ENCODE data around the gene AMFR.

Gene AMFR

GRCh38 chr16:56425439-56425832, at the start of gene AMFR:
AMFR (minus strand) TSS chr16:56425545; CDS start chr16:56425327, 218 bp downstream.
- H3K9ac ChIP-seq (ENCODE audit: insufficient read length, low read depth): peak within 1 kb of the TSS; percentile 94
- H3K36me3 ChIP-seq (ENCODE audit: insufficient read depth, insufficient read length, low read length): peaks cover 3% of the 10 kb centered on the region
- H3K9me3 ChIP-seq (ENCODE audit: insufficient read depth, low read length): no peaks in the 10 kb centered on the region
- H3K4me3 ChIP-seq (ENCODE audit: insufficient read length, low read depth): peak within 1 kb of the TSS; percentile 83
- H3K4me1 ChIP-seq (ENCODE audit: insufficient read depth, insufficient read length): no peaks in the 10 kb centered on the region
- DNase-seq (ENCODE audit: low read depth, low spot score): peak; percentile 75
- no peaks in the 10 kb centered on the region for H3K27me3 ChIP-seq (ENCODE audit: insufficient read depth, insufficient read length)
- no peak for TF ChIP-seq YY1 (IDR thresholded peaks at IDR 0.05; ENCODE audit: insufficient read depth, insufficient read length)
- no peak for TF ChIP-seq SUZ12 (IDR thresholded peaks at IDR 0.05; ENCODE audit: extremely low read depth, insufficient read depth, insufficient read length)
- TF ChIP-seq ZNF274 (IDR thresholded peaks at IDR 0.05; ENCODE audit: low read depth, low read length): no peak

GRCh38 chr16:56470666-56471065, 45.3 kb upstream of the AMFR start:
- TF ChIP-seq ZNF274 (IDR thresholded peaks at IDR 0.05; ENCODE audit: low read depth, low read length) (no peak), YY1 (IDR thresholded peaks at IDR 0.05; ENCODE audit: insufficient read depth, insufficient read length) (no peak), SUZ12 (IDR thresholded peaks at IDR 0.05; ENCODE audit: extremely low read depth, insufficient read depth, insufficient read length) (no peak)
- DNase-seq (ENCODE audit: low read depth, low spot score): no peak
- Histone ChIP-seq H3K4me3 (ENCODE audit: insufficient read length, low read depth) (no peak overlapping the region), H3K4me1 (ENCODE audit: insufficient read depth, insufficient read length) (no peaks in the 10 kb centered on the region), H3K27me3 (ENCODE audit: insufficient read depth, insufficient read length) (no peaks in the 10 kb centered on the region), H3K9me3 (ENCODE audit: insufficient read depth, low read length) (no peaks in the 10 kb centered on the region), H3K36me3 (ENCODE audit: insufficient read depth, insufficient read length, low read length) (peaks cover 96% of the 10 kb centered on the region), H3K9ac (ENCODE audit: insufficient read length, low read depth) (no peak overlapping the region)

DNA sequence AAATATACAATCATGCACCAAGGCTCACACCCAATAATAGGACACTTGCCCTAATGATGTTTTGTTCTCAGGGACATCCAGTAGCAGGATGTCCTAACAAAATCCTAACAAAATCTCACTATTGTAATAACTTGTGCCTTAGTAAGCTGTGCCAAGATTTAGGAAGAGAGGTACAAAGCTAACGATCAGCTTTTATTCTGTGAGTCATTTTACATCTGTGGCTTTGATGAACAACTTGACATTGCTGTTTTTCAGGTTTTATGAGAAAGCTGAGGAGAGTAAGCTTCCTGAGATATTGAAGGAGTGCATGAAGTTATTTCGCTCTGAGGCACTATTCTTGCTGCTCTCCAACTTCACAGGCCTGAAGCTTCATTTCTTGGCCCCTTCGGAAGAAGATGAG, 44.9 kb upstream of the AMFR start:
- TF ChIP-seq ZNF274 (IDR thresholded peaks at IDR 0.05; ENCODE audit: low read depth, low read length) (no peak), SUZ12 (IDR thresholded peaks at IDR 0.05; ENCODE audit: extremely low read depth, insufficient read depth, insufficient read length) (no peak), YY1 (IDR thresholded peaks at IDR 0.05; ENCODE audit: insufficient read depth, insufficient read length) (no peak)
- Histone ChIP-seq H3K4me3 (ENCODE audit: insufficient read length, low read depth) (no peak overlapping the region), H3K9me3 (ENCODE audit: insufficient read depth, low read length) (no peaks in the 10 kb centered on the region), H3K4me1 (ENCODE audit: insufficient read depth, insufficient read length) (no peaks in the 10 kb centered on the region), H3K36me3 (ENCODE audit: insufficient read depth, insufficient read length, low read length) (peaks cover 96% of the 10 kb centered on the region), H3K9ac (ENCODE audit: insufficient read length, low read depth) (no peak overlapping the region), H3K27me3 (ENCODE audit: insufficient read depth, insufficient read length) (no peaks in the 10 kb centered on the region)
- DNase-seq (ENCODE audit: low read depth, low spot score): no peak

- Histone ChIP-seq H3K27me3 (ENCODE audit: insufficient read depth, insufficient read length) (no peaks in the 10 kb centered on the region), H3K9me3 (ENCODE audit: insufficient read depth, low read length) (no peaks in the 10 kb centered on the region), H3K4me1 (ENCODE audit: insufficient read depth, insufficient read length) (no peaks in the 10 kb centered on the region), H3K9ac (ENCODE audit: insufficient read length, low read depth) (no peak overlapping the region), H3K4me3 (ENCODE audit: insufficient read length, low read depth) (no peak overlapping the region), H3K36me3 (ENCODE audit: insufficient read depth, insufficient read length, low read length) (peaks cover 95% of the 10 kb centered on the region)
- no peak for DNase-seq (ENCODE audit: low read depth, low spot score)
- TF ChIP-seq SUZ12 (IDR thresholded peaks at IDR 0.05; ENCODE audit: extremely low read depth, insufficient read depth, insufficient read length): no peak
- TF ChIP-seq ZNF274 (IDR thresholded peaks at IDR 0.05; ENCODE audit: low read depth, low read length): no peak
- TF ChIP-seq YY1 (IDR thresholded peaks at IDR 0.05; ENCODE audit: insufficient read depth, insufficient read length): no peak
These were observed 44.4 kb upstream of the AMFR start for GRCh38 chr16:56469748-56470147.

- H3K36me3 ChIP-seq (ENCODE audit: insufficient read depth, insufficient read length, low read length): peaks cover 95% of the 10 kb centered on the region
These were observed 43.5 kb upstream of the AMFR start for GRCh38 chr16:56468800-56469199.

DNA sequence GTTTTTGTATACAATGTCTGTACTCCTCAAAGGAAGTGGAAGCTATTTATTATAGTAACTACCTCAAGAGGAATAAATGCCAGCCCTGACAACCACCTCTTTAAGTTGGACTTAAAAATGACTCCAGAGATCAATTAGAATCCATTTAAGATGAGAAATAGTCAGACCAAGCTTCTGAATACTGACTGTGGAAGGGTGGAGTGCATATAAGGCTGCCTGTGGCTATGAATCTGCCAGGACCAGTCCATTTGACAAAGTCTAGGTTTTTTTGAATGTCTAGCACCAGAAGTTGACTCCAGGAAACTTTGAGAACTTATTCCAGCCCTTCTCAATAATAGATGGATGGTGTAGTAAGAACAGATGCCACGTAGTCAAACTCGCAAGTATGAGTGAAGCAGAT, 41.0 kb upstream of the AMFR start:
- H3K27me3 ChIP-seq (ENCODE audit: insufficient read depth, insufficient read length): no peaks in the 10 kb centered on the region
- no peak overlapping the region for H3K4me3 ChIP-seq (ENCODE audit: insufficient read length, low read depth)
- H3K36me3 ChIP-seq (ENCODE audit: insufficient read depth, insufficient read length, low read length): peaks cover 87% of the 10 kb centered on the region
- no peak for DNase-seq (ENCODE audit: low read depth, low spot score)
- TF ChIP-seq SUZ12 (IDR thresholded peaks at IDR 0.05; ENCODE audit: extremely low read depth, insufficient read depth, insufficient read length): no peak
- no peak for TF ChIP-seq ZNF274 (IDR thresholded peaks at IDR 0.05; ENCODE audit: low read depth, low read length)
- no peak for TF ChIP-seq YY1 (IDR thresholded peaks at IDR 0.05; ENCODE audit: insufficient read depth, insufficient read length)
- no peaks in the 10 kb centered on the region for H3K4me1 ChIP-seq (ENCODE audit: insufficient read depth, insufficient read length)
- no peak overlapping the region for H3K9ac ChIP-seq (ENCODE audit: insufficient read length, low read depth)
- no peaks in the 10 kb centered on the region for H3K9me3 ChIP-seq (ENCODE audit: insufficient read depth, low read length)

More at GRCh38 chr16:56468800-56469199, 43.5 kb upstream of the AMFR start:
- no peak for DNase-seq (ENCODE audit: low read depth, low spot score)
- TF ChIP-seq SUZ12 (IDR thresholded peaks at IDR 0.05; ENCODE audit: extremely low read depth, insufficient read depth, insufficient read length): no peak
- no peak for TF ChIP-seq ZNF274 (IDR thresholded peaks at IDR 0.05; ENCODE audit: low read depth, low read length)
- TF ChIP-seq YY1 (IDR thresholded peaks at IDR 0.05; ENCODE audit: insufficient read depth, insufficient read length): no peak
- Histone ChIP-seq H3K9ac (ENCODE audit: insufficient read length, low read depth) (no peak overlapping the region), H3K4me1 (ENCODE audit: insufficient read depth, insufficient read length) (no peaks in the 10 kb centered on the region), H3K4me3 (ENCODE audit: insufficient read length, low read depth) (no peak overlapping the region), H3K27me3 (ENCODE audit: insufficient read depth, insufficient read length) (no peaks in the 10 kb centered on the region), H3K9me3 (ENCODE audit: insufficient read depth, low read length) (no peaks in the 10 kb centered on the region)

DNA sequence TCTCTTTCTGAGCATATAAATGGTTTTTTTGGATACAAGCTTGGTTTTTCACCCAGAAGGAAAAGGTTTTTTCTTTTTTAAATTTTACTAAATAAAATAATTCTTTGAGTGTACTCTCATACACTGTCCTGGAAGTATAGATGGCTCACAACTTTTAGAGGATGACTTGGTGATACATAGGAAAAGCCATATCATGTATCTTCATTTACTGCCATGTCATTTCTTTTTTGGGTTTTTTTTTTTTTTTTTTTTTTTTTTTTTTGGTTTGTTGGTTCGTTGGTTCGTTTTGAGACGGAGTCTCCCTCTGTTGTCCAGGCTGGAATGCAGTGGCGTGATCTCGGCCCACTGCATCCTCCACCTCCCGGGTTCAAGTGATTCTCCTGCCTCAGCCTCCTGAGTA, 37.8 kb upstream of the AMFR start:
- no peak for DNase-seq (ENCODE audit: low read depth, low spot score)
- no peak for TF ChIP-seq YY1 (IDR thresholded peaks at IDR 0.05; ENCODE audit: insufficient read depth, insufficient read length)
- TF ChIP-seq SUZ12 (IDR thresholded peaks at IDR 0.05; ENCODE audit: extremely low read depth, insufficient read depth, insufficient read length): no peak
- no peak for TF ChIP-seq ZNF274 (IDR thresholded peaks at IDR 0.05; ENCODE audit: low read depth, low read length)
- Histone ChIP-seq H3K9me3 (ENCODE audit: insufficient read depth, low read length) (no peaks in the 10 kb centered on the region), H3K27me3 (ENCODE audit: insufficient read depth, insufficient read length) (no peaks in the 10 kb centered on the region), H3K36me3 (ENCODE audit: insufficient read depth, insufficient read length, low read length) (peaks cover 84% of the 10 kb centered on the region), H3K4me1 (ENCODE audit: insufficient read depth, insufficient read length) (no peaks in the 10 kb centered on the region), H3K9ac (ENCODE audit: insufficient read length, low read depth) (no peak overlapping the region), H3K4me3 (ENCODE audit: insufficient read length, low read depth) (no peak overlapping the region)
